Raji (cell line): ENCODE measurements around the gene SPG11.

Experiments
- POLR2A ChIP-seq: IDR thresholded peaks from 2 replicates; pipeline ENCODE4 v1.6.1; 2011; ENCODE audit warnings: low read depth, low read length, control low read depth; ENCODE audit not compliant: insufficient read depth

SPG11 gene

GRCh38 chr15:44525018-44525417 lies 138.4 kb downstream of the SPG11 start:
- no peak for TF ChIP-seq POLR2A

DNA sequence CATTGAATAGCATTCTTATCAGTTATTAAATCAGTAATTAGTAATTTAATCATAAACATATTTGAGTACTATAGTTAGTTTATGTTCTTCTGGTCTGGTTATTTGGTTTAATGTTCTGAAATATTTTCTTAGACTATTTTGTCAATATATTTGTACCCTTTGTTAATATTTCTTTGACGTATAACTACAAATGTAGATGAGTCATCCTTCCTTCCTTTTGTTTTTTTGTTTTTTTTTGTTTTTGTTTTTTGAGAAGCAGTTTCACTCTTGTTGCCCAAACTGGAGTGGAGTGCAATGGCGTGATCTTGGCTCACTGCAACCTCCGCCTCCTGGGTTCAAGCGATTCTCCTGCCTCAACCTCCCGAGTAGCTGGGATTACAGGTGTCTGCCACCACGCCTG lies 143.9 kb downstream of the SPG11 start:
- no peak for TF ChIP-seq POLR2A

DNA sequence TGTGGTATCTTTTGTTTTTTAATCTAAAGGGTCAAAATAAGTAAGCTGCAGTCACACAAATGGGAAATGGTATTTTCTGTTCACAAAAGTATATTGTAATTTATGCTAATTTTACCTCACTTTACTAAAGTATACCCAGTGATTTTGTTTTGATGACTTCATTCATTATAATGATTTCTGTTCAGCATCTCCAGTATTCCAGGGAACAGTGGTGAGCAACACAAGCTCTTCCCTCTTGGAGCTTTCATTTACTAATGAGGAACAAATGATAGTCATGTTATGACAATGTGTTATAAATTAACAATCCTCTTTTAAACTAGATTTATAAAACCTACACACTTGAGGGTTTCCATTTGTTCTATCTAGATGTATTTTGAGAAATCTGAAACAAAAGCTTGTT lies 147.0 kb downstream of the SPG11 start:
- TF ChIP-seq POLR2A: no peak
